GM10266 (cell line): ENCODE results near the gene AGA.
A peak's percentile ranks its signal among the peaks of the same experiment; 100 is the strongest.

ENCODE experiments used
- DNase-seq: peaks from one replicate; pipeline ENCODE4 v3.0.0; 2012; ENCODE audit errors: extremely low spot score
- CTCF ChIP-seq: IDR thresholded peaks from 2 replicates; pipeline ENCODE4 v1.5.1; 2012; ENCODE audit warnings: mild to moderate bottlenecking, low read depth; ENCODE audit not compliant: control insufficient read depth, insufficient read depth; ENCODE audit errors: missing control alignments

AGA gene

DNA sequence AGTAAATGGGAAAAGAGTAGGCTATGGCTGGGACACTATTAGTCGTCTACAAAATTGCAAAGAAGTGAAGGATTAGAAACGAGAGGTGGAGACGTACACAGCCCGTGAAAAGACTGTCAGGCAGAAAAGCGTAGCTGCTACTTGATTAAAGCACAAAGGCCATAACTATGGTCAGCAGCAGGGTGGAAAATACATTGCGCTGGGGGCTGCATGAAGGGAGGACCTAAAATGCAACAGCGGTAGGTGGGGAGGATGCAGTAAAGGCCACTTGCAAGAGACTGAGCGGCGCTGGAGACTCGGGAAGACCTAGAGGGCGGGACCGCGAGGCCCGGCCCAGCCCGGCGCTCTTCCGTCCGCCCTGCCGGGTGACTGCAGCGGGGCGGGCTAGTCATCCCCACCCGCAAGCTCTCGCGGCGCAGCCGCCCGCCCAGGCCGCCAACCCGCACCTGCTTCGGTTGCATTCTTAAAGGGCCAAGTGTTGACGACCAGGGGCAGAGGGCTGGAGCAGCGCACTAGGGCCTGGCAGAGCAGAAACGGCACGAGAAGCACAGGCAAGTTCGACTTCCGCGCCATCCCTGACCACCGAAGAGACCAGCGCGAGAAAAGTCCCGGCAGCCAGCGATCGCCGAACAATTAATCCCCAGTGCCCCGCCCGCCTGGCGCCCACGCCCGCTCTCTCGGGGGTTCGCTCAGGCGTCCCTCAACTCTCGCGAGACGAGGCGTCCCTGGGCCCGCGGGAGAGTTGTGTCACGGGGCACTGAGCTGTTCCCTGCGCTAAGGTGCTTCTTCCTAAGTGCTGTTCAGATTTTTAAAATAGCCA is at the start of gene AGA:
Gene AGA, minus strand, starts transcription at position 635 of the 820 bp plus-strand sequence. Its CDS starts 62 bp downstream, at position 573.
- peak; percentile 93 for DNase-seq
- TF ChIP-seq CTCF = no peak

GRCh38 chr4:177492022-177492421 is 49.8 kb upstream of the AGA start:
- no peak for DNase-seq
- TF ChIP-seq CTCF = no peak

DNA sequence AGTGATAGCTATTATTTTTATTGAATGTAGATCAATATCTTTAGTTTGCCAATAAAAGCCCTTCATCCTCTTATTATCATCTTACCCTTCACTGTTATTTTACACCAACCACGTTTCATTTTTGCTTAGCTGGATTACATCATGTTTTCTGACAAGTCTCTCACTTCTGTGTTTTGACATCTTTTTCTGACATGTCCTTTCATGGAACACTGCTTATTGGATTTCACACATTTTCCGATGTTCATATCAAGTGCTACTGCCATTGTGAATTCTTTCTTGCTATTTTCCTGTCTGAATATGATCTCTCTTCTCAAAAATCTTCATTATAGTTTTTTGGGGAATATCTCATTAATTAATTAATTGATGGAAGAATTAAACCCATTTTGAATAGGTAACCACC is 48.5 kb upstream of the AGA start:
- DNase-seq = no peak
- no peak for TF ChIP-seq CTCF

- no peak for DNase-seq
- no peak for TF ChIP-seq CTCF
Observed at GRCh38 chr4:177489471-177490246, 47.4 kb upstream of the AGA start.

GRCh38 chr4:177487977-177488376 is 45.7 kb upstream of the AGA start:
- TF ChIP-seq CTCF = no peak
- no peak for DNase-seq

GRCh38 chr4:177485528-177485927 is 43.3 kb upstream of the AGA start:
- no peak for DNase-seq
- no peak for TF ChIP-seq CTCF

- DNase-seq = no peak
- TF ChIP-seq CTCF = no peak
Observed at GRCh38 chr4:177484613-177485021, 42.4 kb upstream of the AGA start.
